IPS-20b (cell line): Measurements from ENCODE around the gene SLC35E2B.
"Not testable (repeated sequence)": the region's sequence is repeated elsewhere in the genome, so short reads cannot be mapped to it uniquely, and the experiment has no call there.

ENCODE experiments used
- H3K27ac ChIP-seq: one replicate; pipeline ENCODE4 v1.5.1; 2013; ENCODE audit warnings: low read length
- H3K27me3 ChIP-seq: 2 replicates; pipeline ENCODE4 v1.6.1; 2013; ENCODE audit warnings: mild to moderate bottlenecking, low read length, inconsistent platforms; ENCODE audit not compliant: insufficient read depth
- H3K36me3 ChIP-seq: 2 replicates; pipeline ENCODE4 v1.6.1; 2013; ENCODE audit warnings: low read depth, mild to moderate bottlenecking, inconsistent platforms, low read length, moderate library complexity; ENCODE audit not compliant: insufficient read depth
- H3K4me1 ChIP-seq: 2 replicates; pipeline ENCODE4 v1.6.1; 2013; ENCODE audit warnings: mild to moderate bottlenecking, control low read depth, inconsistent platforms, low read length, moderate library complexity; ENCODE audit not compliant: insufficient read depth
- H3K4me3 ChIP-seq: 2 replicates; pipeline ENCODE4 v1.5.1; 2013; ENCODE audit warnings: mild to moderate bottlenecking, low read length, inconsistent platforms
- H3K9ac ChIP-seq: 2 replicates; pipeline ENCODE4 v1.6.1; 2013; ENCODE audit warnings: low read depth, mild to moderate bottlenecking, inconsistent platforms, low read length, moderate library complexity
- H3K9me3 ChIP-seq: 2 replicates; pipeline ENCODE4 v1.6.1; 2013; ENCODE audit warnings: mild to moderate bottlenecking, low read depth, low read length, inconsistent platforms; ENCODE audit not compliant: insufficient read depth

Gene SLC35E2B

DNA sequence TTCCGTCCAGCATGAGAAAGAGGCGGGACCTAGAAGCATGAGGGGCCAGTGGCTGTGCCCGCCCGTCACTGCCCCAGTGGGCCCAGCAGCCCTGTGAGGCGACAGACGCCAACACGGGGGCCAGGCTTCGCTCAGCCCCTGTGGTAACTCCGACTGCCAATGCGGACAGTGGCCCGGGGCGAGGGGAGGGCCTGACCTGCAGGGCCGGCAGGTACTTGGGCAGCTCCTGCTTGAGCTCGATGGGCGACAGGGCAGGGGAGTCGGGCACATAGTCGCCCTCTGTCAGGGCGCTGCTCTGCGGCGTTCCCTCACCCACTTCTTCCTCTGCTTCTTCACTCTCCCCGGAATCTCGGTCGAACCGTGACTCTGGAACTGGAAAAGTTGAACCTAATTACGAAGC, 52.5 kb downstream of the SLC35E2B start:
- not testable (repeated sequence) for H3K27ac ChIP-seq, H3K4me3 ChIP-seq

DNA sequence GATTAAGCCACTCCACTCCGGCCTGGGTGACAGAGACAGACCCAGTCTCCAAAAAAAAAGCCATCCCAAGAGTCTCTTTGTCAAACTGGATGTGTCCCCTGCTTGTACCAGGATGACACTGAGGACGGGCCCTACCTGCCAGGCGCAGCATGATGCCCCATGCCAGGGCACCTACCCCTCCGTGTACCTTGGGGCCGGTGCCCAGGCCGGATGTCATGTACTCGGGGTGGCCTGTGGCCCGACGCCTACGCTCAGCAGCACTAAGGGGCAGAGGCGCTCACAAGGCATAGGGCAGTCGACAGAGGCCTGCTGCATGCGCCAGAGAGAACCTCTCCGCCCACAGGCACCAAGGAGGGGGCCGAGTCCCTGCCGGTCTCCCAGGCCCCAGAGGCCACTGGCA, 53.2 kb downstream of the SLC35E2B start:
- H3K27me3 ChIP-seq, H3K4me3 ChIP-seq, H3K36me3 ChIP-seq, H3K27ac ChIP-seq, H3K4me1 ChIP-seq, H3K9me3 ChIP-seq, H3K9ac ChIP-seq: not testable (repeated sequence)

More for the DNA sequence above, 52.5 kb downstream of the SLC35E2B start:
- not testable (repeated sequence) for H3K36me3 ChIP-seq, H3K27me3 ChIP-seq, H3K4me1 ChIP-seq, H3K9ac ChIP-seq, H3K9me3 ChIP-seq

- H3K27me3 ChIP-seq, H3K9me3 ChIP-seq, H3K27ac ChIP-seq, H3K4me1 ChIP-seq, H3K4me3 ChIP-seq, H3K36me3 ChIP-seq, H3K9ac ChIP-seq: not testable (repeated sequence)
Observed at GRCh38 chr1:1638528-1638927, 54.1 kb downstream of the SLC35E2B start.

DNA sequence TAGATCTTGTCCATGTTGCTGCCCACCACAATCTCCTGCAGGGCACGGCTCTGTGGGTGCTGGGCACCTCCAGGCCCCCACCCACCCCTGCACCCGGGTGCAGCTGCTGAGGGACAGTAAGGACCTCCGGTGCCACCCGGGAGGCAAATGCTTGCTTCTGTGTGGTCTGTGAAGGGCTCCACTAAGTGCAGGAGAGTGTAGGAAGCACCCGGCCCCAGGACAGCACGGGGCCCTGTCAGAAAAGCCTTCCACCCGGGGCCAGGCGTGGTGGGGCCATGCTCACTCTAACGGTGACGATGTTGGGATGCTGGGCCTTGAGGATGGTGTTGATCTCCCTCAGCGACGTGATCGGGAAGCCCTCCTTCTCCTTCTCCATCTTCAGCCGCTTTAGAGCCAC, 55.1 kb downstream of the SLC35E2B start:
- not testable (repeated sequence) for H3K27me3 ChIP-seq, H3K9ac ChIP-seq, H3K4me3 ChIP-seq, H3K27ac ChIP-seq, H3K4me1 ChIP-seq, H3K9me3 ChIP-seq, H3K36me3 ChIP-seq

DNA sequence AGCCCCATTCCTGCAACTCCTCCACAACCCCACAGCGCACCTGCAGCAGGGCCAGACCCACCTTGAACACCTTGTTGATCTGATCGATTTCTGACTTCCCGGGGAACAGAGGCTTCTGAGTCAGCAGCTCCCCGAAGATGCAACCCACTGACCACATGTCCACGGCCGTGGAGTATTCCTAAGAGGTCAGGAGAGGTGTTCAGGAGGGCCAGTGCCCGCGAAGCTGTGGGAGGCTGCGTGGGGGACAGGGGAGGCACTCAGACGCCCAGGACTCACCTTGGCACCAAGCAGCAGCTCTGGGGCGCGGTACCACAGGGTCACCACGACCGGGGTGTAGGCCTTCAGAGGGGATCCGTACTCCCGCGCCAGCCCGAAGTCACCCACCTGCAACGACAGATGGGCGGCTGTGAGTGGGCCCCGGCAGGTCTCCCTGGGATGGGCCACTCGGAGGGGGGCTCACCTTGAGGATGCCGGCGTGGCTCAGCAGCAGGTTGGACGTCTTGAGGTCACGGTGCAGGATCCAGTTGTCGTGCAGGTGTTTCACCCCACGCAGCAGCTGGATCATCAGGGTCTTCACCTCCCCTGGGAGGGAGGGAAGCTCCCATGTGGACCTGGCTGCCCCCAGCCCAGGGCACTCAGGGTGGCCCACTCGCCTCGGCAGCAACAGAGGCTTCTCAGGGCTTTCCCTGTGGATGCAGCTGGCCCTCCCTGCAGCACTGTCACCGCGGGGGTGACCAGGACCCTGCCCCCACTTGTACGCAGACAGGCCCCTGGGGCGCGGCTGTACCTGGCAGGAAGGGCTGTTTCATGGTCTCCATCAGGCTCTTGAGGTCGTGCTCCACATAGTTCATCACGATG, 55.7 kb downstream of the SLC35E2B start:
- not testable (repeated sequence) for H3K27me3 ChIP-seq, H3K9ac ChIP-seq, H3K36me3 ChIP-seq, H3K4me3 ChIP-seq, H3K4me1 ChIP-seq, H3K9me3 ChIP-seq, H3K27ac ChIP-seq

DNA sequence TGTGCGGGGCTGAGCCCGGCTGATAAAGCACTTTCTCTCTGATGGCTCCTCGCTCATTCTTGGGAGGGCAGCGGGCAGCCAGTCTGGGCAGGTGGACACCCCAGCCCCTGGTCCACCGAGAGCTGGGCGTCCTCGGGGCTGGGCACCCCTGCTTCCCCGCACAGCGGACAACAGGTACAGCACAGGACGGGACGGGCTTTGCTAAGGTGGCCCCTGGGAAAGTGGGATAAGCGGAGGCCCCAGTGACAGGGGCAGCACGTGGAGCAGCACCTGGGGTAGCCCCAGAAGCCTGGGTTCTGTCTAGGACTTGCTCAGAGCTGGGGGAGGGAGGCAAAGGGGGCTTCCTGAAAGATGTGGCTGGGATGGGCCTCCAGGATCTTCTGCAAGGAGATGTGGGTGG, 58.0 kb downstream of the SLC35E2B start:
- not testable (repeated sequence) for H3K4me3 ChIP-seq, H3K4me1 ChIP-seq, H3K9ac ChIP-seq, H3K36me3 ChIP-seq, H3K9me3 ChIP-seq, H3K27ac ChIP-seq
- H3K27me3 ChIP-seq = peaks cover 23% of the 10 kb centered on the region

DNA sequence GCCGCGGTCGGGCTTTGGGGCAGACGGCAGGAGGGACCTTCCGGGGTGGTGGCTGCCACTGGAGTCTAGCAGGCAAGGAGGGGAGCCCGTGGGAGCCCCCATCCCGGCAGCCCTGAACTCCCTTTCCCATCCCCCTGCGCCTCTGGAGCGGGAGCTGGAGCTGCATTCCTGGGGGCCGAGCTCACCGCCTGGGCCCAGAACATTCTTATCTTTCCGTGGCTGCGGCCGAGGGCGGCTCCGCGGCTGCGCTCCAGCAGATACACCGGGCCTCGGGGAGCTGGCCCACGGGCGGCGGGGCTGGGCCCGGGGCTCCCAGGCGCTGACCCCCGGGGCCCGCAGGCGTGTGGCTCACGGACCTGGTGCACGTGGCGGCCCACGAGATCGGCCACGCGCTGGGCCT, 59.2 kb downstream of the SLC35E2B start:
- not testable (repeated sequence) for H3K9me3 ChIP-seq, H3K9ac ChIP-seq

GRCh38 chr1:1631782-1632420, 60.7 kb downstream of the SLC35E2B start, which contains the start of gene MMP23B:
TSS of gene MMP23B (plus strand) at chr1:1632173. CDS start at chr1:1632219, 46 bp downstream.
- Histone ChIP-seq H3K36me3 (peaks cover 6% of the 10 kb centered on the region; the same call in 1 of the 2 replicates), H3K9ac (no peak within 1 kb of the TSS), H3K9me3 (no peaks in the 10 kb centered on the region), H3K27ac (no peak within 1 kb of the TSS), H3K27me3 (peaks cover 23% of the 10 kb centered on the region), H3K4me3 (peak within 1 kb of the TSS; percentile 30; the same call in 1 of the 2 replicates), H3K4me1 (no peaks in the 10 kb centered on the region)

More for the DNA sequence above, 59.2 kb downstream of the SLC35E2B start:
- H3K27me3 ChIP-seq = peaks cover 23% of the 10 kb centered on the region
- H3K36me3 ChIP-seq, H3K4me3 ChIP-seq, H3K27ac ChIP-seq, H3K4me1 ChIP-seq: not testable (repeated sequence)

DNA sequence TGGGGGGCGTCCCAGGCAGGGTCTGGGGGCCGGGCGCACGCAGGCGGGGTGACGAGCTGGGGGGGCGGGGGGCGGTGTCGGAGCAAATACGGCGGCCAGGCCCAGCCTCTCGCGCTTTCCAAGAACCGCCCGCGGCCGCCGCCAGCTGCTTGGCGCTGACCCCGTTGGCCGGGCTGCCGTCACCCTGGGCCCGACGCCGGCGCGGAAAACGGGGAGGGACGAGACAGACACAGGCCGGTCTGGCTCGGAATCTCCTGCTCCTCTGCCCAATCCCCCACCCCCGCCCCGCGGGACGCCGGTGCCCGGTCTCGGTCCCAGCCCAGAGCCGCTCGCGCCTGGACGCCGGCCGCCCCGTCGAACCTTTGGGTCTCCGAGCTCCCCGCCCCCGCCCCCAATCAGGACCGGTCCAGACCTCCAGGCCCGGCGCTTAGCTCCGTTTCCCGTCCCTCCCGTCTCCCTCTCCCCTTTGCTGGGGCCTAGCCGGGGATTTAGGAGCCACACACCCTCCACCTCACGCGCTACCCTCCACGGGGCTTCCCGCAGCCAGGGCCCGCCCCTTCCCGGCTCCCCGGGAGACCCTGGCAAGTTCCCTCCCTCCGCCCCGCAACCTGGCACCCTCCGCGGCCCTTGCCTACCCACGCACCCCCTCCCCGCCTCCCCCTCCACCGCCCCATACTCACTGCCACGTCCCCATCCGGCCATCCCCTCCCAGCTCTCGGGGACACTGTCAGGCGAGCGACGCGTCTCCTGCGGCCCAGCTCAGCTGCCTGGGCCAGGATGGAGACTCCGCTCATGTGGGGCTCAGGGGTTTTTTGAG, 61.4 kb downstream of the SLC35E2B start:
- H3K4me3 ChIP-seq = peak overlapping the region; percentile 30; the same call in 1 of the 2 replicates
- H3K27ac ChIP-seq = no peak overlapping the region
- H3K9ac ChIP-seq = no peak overlapping the region

GRCh38 chr1:1630191-1630964, 62.2 kb downstream of the SLC35E2B start:
- no peak overlapping the region for H3K27ac ChIP-seq
- H3K36me3 ChIP-seq = no peaks in the 10 kb centered on the region
- peaks cover 23% of the 10 kb centered on the region for H3K27me3 ChIP-seq
- no peak overlapping the region for H3K4me3 ChIP-seq
- H3K9me3 ChIP-seq = no peaks in the 10 kb centered on the region
- H3K9ac ChIP-seq = no peak overlapping the region
- no peaks in the 10 kb centered on the region for H3K4me1 ChIP-seq

More for the DNA sequence above, 61.4 kb downstream of the SLC35E2B start:
- H3K9me3 ChIP-seq = no peaks in the 10 kb centered on the region
- H3K36me3 ChIP-seq = no peaks in the 10 kb centered on the region
- H3K4me1 ChIP-seq = no peaks in the 10 kb centered on the region
- H3K27me3 ChIP-seq = peaks cover 23% of the 10 kb centered on the region
